Esophagus muscularis mucosa (tissue), 4 donors: ENCODE data around the gene MRAP2.

Experiments
- CTCF ChIP-seq, 3 experiments: fragments of 200-600 bp in 2 of 3; fragments of 450-650 bp in 1 of 3; sonication (generic) in 2 of 3; IDR thresholded peaks; one replicate each; pipeline ENCODE4 v1.5.1; 2017 to 2019; ENCODE audit warnings: antibody characterized with exemption in 3 of 3, mild to moderate bottlenecking in 2 of 3, moderate library complexity in 1 of 3
- EP300 ChIP-seq: sonication (generic); formaldehyde crosslinking; IDR thresholded peaks from one replicate; pipeline ENCODE4 v1.6.1; 2017; ENCODE audit warnings: antibody characterized with exemption
- POLR2A ChIP-seq: fragments of 450-650 bp; IDR thresholded peaks from one replicate; pipeline ENCODE4 v1.6.1; 2017; ENCODE audit warnings: antibody characterized with exemption, moderate library complexity, mild to moderate bottlenecking, low read depth
- POLR2AphosphoS5 ChIP-seq, 2 donors: sonication (generic); formaldehyde crosslinking; IDR thresholded peaks; one replicate each; pipeline ENCODE4 v1.6.1; 2017; ENCODE audit warnings: antibody characterized with exemption in 2 of 2

- TF ChIP-seq CTCF (IDR thresholded peaks at IDR 0.05) (no peak), EP300 (no peak), POLR2AphosphoS5 (IDR thresholded peaks at IDR 0.05) (no peak), POLR2A (no peak)
Measured at GRCh38 chr6:84037425-84038089, 4.0 kb downstream of the MRAP2 start.
